ENCODE measurements around the gene PDIK1L. TPM values are rescaled to one million over a fixed set of nuclear protein-coding genes. Genes with fewer than 3 reads are reported as not detected.

The PDIK1L gene
- 3.0 and 5.8 TPM in 2 replicates for total RNA-seq (2012; rRNA removed)
- polyA plus RNA-seq (2012; rRNA removed): 1.2 and 1.4 TPM in 2 replicates
- polyA plus RNA-seq (2012; cell fraction: cytosol; rRNA removed): 0.42 and 0.84 TPM in 2 replicates
- polyA plus RNA-seq (2012; cell fraction: nucleus; rRNA removed; ENCODE audit: low replicate concordance): 0.33 and 0.53 TPM in 2 replicates
- Bru-seq, nascent RNA: percentile 57 among the genes with signal in this experiment
- BruChase-seq, experiment 1, labeled RNA remaining after a 6-hour chase: percentile 51 among the genes with signal in this experiment
- BruChase-seq, experiment 2, labeled RNA remaining after a 2-hour chase: percentile 42 among the genes with signal in this experiment
- long read RNA-seq, full-length matches to known transcripts: 7 of 11 reads
- long read RNA-seq, partial matches to known transcripts: 0 of 11 reads
- long read RNA-seq, other reads (novel, unspliced or antisense): 4 of 11 reads

DNA sequence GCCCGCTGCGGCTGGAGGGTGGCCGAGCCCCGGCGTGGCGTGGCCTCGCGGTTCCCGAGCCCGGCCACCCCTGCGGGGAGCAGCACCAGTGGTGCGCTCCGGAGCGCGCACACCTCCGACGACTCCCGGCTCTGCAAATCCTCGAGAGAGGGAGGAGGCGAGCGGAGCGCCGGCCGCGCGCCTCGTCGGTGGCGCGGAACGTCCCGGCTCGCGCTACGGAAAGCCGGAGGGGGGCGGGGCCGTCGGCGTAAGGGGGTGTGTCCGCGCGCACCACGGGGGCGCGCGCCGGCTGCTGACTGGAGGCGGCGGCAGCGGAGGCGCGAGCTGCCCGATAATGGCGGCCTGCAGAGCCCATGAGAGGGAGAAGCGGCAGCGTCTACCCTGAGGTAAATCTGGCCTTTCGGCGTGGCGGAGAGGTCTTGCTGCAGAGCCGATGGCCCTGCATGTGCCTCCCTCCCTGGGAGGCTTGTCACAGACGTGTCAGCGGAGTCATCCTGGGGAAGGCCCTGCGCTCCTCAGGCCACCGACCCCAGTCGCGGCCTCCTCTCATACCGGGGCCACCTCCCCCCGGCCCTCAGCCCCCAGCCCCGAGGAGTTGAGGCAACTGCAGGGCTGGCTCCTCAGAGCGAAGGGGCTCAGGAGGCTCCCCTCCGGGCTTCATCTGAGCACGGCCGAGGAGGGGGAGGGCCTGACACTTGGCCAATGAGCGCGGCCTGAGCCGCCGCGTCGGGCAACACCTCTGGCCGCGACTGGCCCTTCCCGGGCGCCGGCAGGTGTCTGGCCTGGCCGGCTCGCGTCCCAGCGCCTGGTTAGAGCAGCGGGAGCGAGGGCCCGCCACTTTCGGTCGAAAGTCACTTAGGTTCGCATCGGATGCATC, at the start of gene PDIK1L:
Gene PDIK1L, plus strand, starts transcription at position 295 of the 877 bp plus-strand sequence. CDS start 2,485 bp downstream, outside the sequence.
- peak; percentile 96 for DNase-seq
- BruUV-seq (replicated peaks): no TSS peak
- TF ChIP-seq CHD1 (IDR thresholded peaks at IDR 0.05; ENCODE audit: low read depth, low read length) (no peak), RFX5 (IDR thresholded peaks at IDR 0.05; ENCODE audit: low read depth, low read length) (no peak), FOS (IDR thresholded peaks at IDR 0.05; ENCODE audit: low read depth, low read length) (no peak), POLR2A (IDR thresholded peaks at IDR 0.05; ENCODE audit: low read depth, low read length) (no peak), SMC3 (IDR thresholded peaks at IDR 0.05; ENCODE audit: low read depth, low read length) (0 out of 2 replicates have a peak, but pooled peaks have one; percentile 5), CEBPB (IDR thresholded peaks at IDR 0.05; ENCODE audit: low read depth, low read length) (no peak), RCOR1 (IDR thresholded peaks at IDR 0.05; ENCODE audit: insufficient replicate concordance, low read length) (no peak), MXI1 (IDR thresholded peaks at IDR 0.05; ENCODE audit: borderline replicate concordance, low read depth, low read length) (peak; percentile 92), NFE2L2 (IDR thresholded peaks at IDR 0.05; ENCODE audit: low read depth, low read length) (no peak), MAZ (IDR thresholded peaks at IDR 0.05; ENCODE audit: borderline replicate concordance, low read depth, low read length) (peak; percentile 72; the same call in 1 of the 2 replicates), MAFK (IDR thresholded peaks at IDR 0.05; ENCODE audit: low read depth, low read length) (no peak)
- TF ChIP-seq, protein P1, sequence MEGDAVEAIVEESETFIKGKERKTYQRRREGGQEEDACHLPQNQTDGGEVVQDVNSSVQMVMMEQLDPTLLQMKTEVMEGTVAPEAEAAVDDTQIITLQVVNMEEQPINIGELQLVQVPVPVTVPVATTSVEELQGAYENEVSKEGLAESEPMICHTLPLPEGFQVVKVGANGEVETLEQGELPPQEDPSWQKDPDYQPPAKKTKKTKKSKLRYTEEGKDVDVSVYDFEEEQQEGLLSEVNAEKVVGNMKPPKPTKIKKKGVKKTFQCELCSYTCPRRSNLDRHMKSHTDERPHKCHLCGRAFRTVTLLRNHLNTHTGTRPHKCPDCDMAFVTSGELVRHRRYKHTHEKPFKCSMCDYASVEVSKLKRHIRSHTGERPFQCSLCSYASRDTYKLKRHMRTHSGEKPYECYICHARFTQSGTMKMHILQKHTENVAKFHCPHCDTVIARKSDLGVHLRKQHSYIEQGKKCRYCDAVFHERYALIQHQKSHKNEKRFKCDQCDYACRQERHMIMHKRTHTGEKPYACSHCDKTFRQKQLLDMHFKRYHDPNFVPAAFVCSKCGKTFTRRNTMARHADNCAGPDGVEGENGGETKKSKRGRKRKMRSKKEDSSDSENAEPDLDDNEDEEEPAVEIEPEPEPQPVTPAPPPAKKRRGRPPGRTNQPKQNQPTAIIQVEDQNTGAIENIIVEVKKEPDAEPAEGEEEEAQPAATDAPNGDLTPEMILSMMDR (conservative IDR thresholded peaks at IDR 0.05; ENCODE audit: low read depth, low read length): no peak
- TF ChIP-seq, protein P2, sequence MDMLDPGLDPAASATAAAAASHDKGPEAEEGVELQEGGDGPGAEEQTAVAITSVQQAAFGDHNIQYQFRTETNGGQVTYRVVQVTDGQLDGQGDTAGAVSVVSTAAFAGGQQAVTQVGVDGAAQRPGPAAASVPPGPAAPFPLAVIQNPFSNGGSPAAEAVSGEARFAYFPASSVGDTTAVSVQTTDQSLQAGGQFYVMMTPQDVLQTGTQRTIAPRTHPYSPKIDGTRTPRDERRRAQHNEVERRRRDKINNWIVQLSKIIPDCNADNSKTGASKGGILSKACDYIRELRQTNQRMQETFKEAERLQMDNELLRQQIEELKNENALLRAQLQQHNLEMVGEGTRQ (IDR thresholded peaks at IDR 0.05; ENCODE audit: low read depth, low read length): peak; percentile 89

More for the DNA sequence above, at the start of gene PDIK1L:
- Histone ChIP-seq H3K56ac (ENCODE audit: extremely low read depth, insufficient read depth, low read length) (peak within 1 kb of the TSS; percentile 78; the same call in 1 of the 2 replicates), H2AK5ac (ENCODE audit: low read depth, low read length) (peak within 1 kb of the TSS; percentile 43; the same call in 1 of the 2 replicates), H3K27me3 (ENCODE audit: control insufficient read depth, insufficient read depth, low read length) (no peaks in the 10 kb centered on the region), H3K9me3 (ENCODE audit: control insufficient read depth, insufficient read depth, low read length) (no peaks in the 10 kb centered on the region), H3K27ac (ENCODE audit: insufficient read depth, low read length) (peak within 1 kb of the TSS; percentile 82), H3K14ac (replicated peaks; ENCODE audit: low read depth, low read length) (peak within 1 kb of the TSS; percentile 94; the same call in 1 of the 2 replicates), H2AFZ (replicated peaks; ENCODE audit: low read length, poor library complexity) (peak within 1 kb of the TSS; percentile 100), H4K5ac (ENCODE audit: low read depth, low read length) (peak within 1 kb of the TSS; percentile 90; the same call in 1 of the 2 replicates), H2BK15ac (ENCODE audit: low read depth, low read length) (no peak within 1 kb of the TSS), H3K4ac (ENCODE audit: low read depth, low read length) (peak within 1 kb of the TSS; percentile 87), H2BK20ac (ENCODE audit: low read depth, low read length) (no peak within 1 kb of the TSS), H3K9ac (ENCODE audit: low read depth, low read length) (peak within 1 kb of the TSS; percentile 88), H3K36me3 (ENCODE audit: control insufficient read depth, insufficient read depth, low read length) (peaks cover 3% of the 10 kb centered on the region; the same call in 1 of the 2 replicates), H2AK9ac (replicated peaks; ENCODE audit: low read depth, low read length, poor library complexity) (peak within 1 kb of the TSS; percentile 79), H3K4me2 (ENCODE audit: low read depth, low read length) (peak within 1 kb of the TSS; percentile 86), H4K8ac (ENCODE audit: low read depth in 2 of 2, low read length in 2 of 2) (peak within 1 kb of the TSS; percentile 46 to 89), H2BK5ac (ENCODE audit: low read depth, low read length, poor library complexity, severe bottlenecking) (peak within 1 kb of the TSS; percentile 61), H3K4me3 (ENCODE audit: insufficient read depth, low read depth, low read length) (peak within 1 kb of the TSS; percentile 98), H3K18ac (ENCODE audit: low read depth, low read length) (no peak within 1 kb of the TSS; the same call in 1 of the 2 replicates), H3K9me1 (ENCODE audit: insufficient read depth, low read length) (no peaks in the 10 kb centered on the region), H3K23ac (ENCODE audit: low read depth, low read length) (peak within 1 kb of the TSS; percentile 88; the same call in 1 of the 2 replicates), H4K20me1 (ENCODE audit: insufficient read depth, low read length) (no peaks in the 10 kb centered on the region), H3K4me1 (ENCODE audit: control insufficient read depth, insufficient read depth, low read length) (no peaks in the 10 kb centered on the region), H4K91ac (ENCODE audit: insufficient read depth, low read depth, low read length) (peak within 1 kb of the TSS; percentile 28; the same call in 1 of the 2 replicates), H2BK120ac (ENCODE audit: low read depth, low read length) (no peak within 1 kb of the TSS), H3K79me1 (ENCODE audit: low read depth in 1 of 2, low read length in 2 of 2) (peaks cover 16 to 29% of the 10 kb centered on the region in 2 experiments)
- in situ Hi-C loops (cut with MboI; ENCODE audit: low sequenced_read_pairs): no loop called here
- intact Hi-C loops (cut with micrococcal nuclease): no loop called here
- dilution Hi-C loops (cut with HindIII; ENCODE audit: low sequenced_read_pairs, unreplicated experiment): no loop called here
- CTCF ChIA-PET: interaction anchor here (1.0 to 1.1 kb wide), 2 partner anchors 33 to 217 kb away, joined by 3 read pairs; no protein-coding TSS in a partner anchor
- POLR2A ChIA-PET (ENCODE audit: unreplicated experiment): no interaction called here
- peak; percentile 89 for ATAC-seq (ENCODE audit: low read depth)
- WGBS, 2 experiments (ENCODE audit: extremely low coverage in 2 of 2, insufficient read length in 1 of 2): 0% methylated on average over 32 of the region's 96 CpGs; no CpG with 5 or more reads in 1 of the 2 experiments

All from IMR-90 (cell line).